Measurements from ENCODE around the gene AGXT. TPM values are rescaled to one million over a fixed set of nuclear protein-coding genes. Genes with fewer than 3 reads are reported as not detected.

Gene AGXT
- total RNA-seq (2014; rRNA removed; shearing (Covaris generic)): 0.16 TPM in 1 of 2 replicates, not detected in the other
- polyA plus RNA-seq (2015; cell fraction: cytosol; rRNA removed): not detected in 2 replicates
- polyA plus RNA-seq (2015; cell fraction: nucleus; rRNA removed): not detected in 2 replicates

GRCh38 chr2:240868286-240869108 is at the start of gene AGXT:
TSS of gene AGXT (plus strand) at chr2:240868824. CDS start at chr2:240868866, 42 bp downstream.
- in situ Hi-C loops (cut with HindIII; ENCODE audit: low pct_unique_long_range_greater_than_20kb, low sequenced_read_pairs): no loop called here
- DNase-seq (ENCODE audit: low read depth, low spot score): no peak

DNA sequence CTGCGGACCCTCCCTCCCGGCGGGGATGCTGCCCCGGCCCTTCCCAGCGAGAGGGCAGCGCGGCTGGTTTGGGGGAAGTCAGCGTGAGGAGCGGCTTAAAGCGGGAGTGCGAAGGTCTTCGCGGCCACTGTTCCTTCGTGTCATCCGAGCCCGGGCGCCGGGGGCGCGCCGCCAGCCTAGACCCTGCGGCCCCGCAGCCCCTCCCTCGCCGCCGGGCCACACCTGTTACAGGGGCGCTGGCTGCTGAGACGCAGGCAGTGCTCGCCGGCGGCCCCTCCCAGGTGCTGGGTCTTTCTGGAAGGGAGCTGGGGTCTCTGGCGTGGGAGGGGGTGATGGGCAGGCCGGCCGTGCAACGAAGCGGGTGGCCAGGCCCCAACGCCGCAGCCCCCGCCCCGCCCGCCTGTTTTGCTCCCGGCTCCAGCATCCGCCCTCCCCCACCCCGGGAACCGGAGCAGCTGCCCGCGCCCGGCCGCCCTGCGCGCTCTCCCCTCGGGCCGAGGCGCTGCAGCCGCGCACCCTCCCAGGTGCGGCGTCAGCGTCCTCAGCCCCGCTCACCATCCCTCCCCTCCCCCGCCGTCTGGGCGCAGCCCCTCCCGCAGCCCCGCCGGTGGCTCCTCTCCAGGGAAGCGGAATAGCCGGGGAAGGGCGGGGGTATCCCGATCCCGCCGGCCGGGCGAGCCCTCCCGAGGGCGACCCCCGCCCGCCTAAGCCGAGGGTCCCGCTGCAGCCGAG is 49.3 kb upstream of the AGXT start:
- DNase-seq (ENCODE audit: low read depth, low spot score): no peak
- in situ Hi-C loops (cut with HindIII; ENCODE audit: low pct_unique_long_range_greater_than_20kb, low sequenced_read_pairs): no loop called here

- no peak for DNase-seq (ENCODE audit: low read depth, low spot score)
- in situ Hi-C loops (cut with HindIII; ENCODE audit: low pct_unique_long_range_greater_than_20kb, low sequenced_read_pairs): no loop called here
These were observed 48.6 kb upstream of the AGXT start, which contains the start of gene KIF1A for GRCh38 chr2:240819858-240820606. TSS of gene KIF1A (minus strand) at chr2:240820219. CDS start at chr2:240797752, 22,467 bp downstream.

- in situ Hi-C loops (cut with HindIII; ENCODE audit: low pct_unique_long_range_greater_than_20kb, low sequenced_read_pairs): no loop called here
- no peak for DNase-seq (ENCODE audit: low read depth, low spot score)
These were observed 47.8 kb upstream of the AGXT start for GRCh38 chr2:240820607-240821428.

- in situ Hi-C loops (cut with HindIII; ENCODE audit: low pct_unique_long_range_greater_than_20kb, low sequenced_read_pairs): no loop called here
- no peak for DNase-seq (ENCODE audit: low read depth, low spot score)
These were observed 47.2 kb upstream of the AGXT start for GRCh38 chr2:240821429-240821778.

DNA sequence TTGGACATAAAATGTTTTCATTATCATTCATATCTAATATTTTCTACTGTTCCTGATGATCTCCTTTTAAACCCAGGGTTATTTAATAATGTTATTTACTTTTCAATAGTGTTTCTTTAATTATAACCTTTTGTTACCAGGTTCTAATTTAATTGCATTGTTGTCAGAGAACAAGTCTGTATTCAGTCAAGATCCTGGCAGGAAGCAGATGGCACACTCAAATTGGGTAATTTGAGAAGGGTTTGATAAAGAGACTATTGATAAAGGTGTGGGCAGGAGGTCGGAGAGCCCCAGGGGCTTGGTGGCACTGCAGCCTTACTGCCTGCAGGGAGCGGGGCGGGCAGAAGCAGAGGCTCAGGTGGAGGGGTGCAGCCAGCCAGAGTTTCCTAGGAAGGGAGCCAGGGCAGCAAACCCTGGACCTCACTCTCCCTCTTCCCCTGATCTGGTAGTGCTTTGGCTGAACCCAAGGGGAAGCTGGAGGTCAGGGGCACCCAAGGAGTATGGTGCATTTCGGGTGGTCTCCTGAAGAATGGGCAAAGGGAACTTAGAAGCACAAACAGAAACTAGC is 46.3 kb upstream of the AGXT start:
- DNase-seq (ENCODE audit: low read depth, low spot score): no peak
- in situ Hi-C loops (cut with HindIII; ENCODE audit: low pct_unique_long_range_greater_than_20kb, low sequenced_read_pairs): no loop called here

GRCh38 chr2:240823449-240824336 is 44.9 kb upstream of the AGXT start:
- no peak for DNase-seq (ENCODE audit: low read depth, low spot score)
- in situ Hi-C loops (cut with HindIII; ENCODE audit: low pct_unique_long_range_greater_than_20kb, low sequenced_read_pairs): no loop called here

GRCh38 chr2:240825476-240825875 is 43.1 kb upstream of the AGXT start:
- in situ Hi-C loops (cut with HindIII; ENCODE audit: low pct_unique_long_range_greater_than_20kb, low sequenced_read_pairs): no loop called here
- no peak for DNase-seq (ENCODE audit: low read depth, low spot score)

DNA sequence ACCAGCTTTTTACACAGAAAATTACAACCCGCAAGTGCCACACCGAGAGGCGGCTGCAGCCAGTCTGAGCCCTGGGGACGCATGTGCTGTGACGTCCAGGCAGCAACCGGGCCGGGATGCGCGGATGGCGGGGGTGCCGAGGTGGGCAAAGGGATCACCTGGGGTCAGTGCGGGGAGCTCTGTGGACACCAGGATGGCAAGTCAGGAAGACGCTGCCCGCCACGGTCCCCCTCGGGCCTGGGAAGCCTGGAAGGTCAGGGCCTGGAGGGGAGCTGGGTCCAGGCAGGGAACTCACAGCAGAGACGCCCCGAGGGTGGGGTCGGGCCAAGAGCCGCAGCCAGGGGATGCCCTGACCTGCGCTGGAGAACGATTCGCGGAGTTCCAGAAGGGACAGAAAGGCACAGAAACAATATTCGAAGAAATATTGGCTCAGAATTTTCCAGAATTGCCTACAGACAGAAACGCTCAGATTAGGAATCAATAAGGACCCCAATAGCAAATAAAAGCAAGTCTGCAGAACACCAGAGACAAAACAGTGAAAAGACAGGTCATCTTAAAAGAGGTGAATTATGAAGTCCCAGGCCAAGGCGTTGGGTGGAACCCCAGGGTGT is 36.9 kb upstream of the AGXT start:
- no peak for DNase-seq (ENCODE audit: low read depth, low spot score)
- in situ Hi-C loops (cut with HindIII; ENCODE audit: low pct_unique_long_range_greater_than_20kb, low sequenced_read_pairs): no loop called here

GRCh38 chr2:240832205-240832727 is 36.4 kb upstream of the AGXT start:
- in situ Hi-C loops (cut with HindIII; ENCODE audit: low pct_unique_long_range_greater_than_20kb, low sequenced_read_pairs): no loop called here
- peak; percentile 93 for DNase-seq (ENCODE audit: low read depth, low spot score)

DNA sequence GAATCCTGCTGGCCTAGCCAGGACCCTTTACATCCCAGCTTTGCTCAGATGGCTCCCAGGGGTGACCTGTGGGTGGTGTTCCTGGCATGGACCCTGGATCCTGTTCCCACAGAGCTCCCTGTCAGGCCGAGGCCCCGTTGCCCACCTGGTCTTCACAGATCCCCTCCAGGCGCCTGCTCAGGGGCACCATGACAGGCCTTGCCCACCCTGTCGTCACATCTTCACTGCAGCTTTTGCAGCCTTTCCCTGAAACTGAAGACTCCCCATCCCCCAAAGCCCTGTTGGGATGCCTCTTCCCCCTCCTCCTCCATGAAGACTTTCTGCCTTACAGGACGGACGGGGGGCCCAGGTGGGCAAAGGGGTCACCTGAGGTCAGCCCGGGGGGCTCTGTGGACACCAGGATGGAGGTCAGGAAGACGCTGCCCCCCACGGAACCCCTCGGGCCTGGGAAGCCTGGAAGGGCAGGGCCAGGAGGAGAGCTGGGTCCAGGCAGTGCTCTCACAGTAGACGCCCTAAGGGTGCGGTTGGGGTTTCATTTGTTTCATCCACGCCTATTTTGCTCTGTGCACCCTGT is 35.6 kb upstream of the AGXT start:
- in situ Hi-C loops (cut with HindIII; ENCODE audit: low pct_unique_long_range_greater_than_20kb, low sequenced_read_pairs): no loop called here
- DNase-seq (ENCODE audit: low read depth, low spot score): no peak

GRCh38 chr2:240833724-240834285 is 34.8 kb upstream of the AGXT start:
- in situ Hi-C loops (cut with HindIII; ENCODE audit: low pct_unique_long_range_greater_than_20kb, low sequenced_read_pairs): no loop called here
- DNase-seq (ENCODE audit: low read depth, low spot score): no peak

- in situ Hi-C loops (cut with HindIII; ENCODE audit: low pct_unique_long_range_greater_than_20kb, low sequenced_read_pairs): no loop called here
- no peak for DNase-seq (ENCODE audit: low read depth, low spot score)
These were observed 34.1 kb upstream of the AGXT start for GRCh38 chr2:240834377-240834975.

- in situ Hi-C loops (cut with HindIII; ENCODE audit: low pct_unique_long_range_greater_than_20kb, low sequenced_read_pairs): no loop called here
- DNase-seq (ENCODE audit: low read depth, low spot score): no peak
These were observed 33.1 kb upstream of the AGXT start for GRCh38 chr2:240835528-240835927.

All from SK-MEL-5 (cell line).